Activated CD4-positive, alpha-beta T cell treated with anti-CD3 and anti-CD28 coated beads for 48 hours (primary cell): ENCODE measurements around the gene RNF125.
A peak's percentile ranks its signal among the peaks of the same experiment; 100 is the strongest.
"Not testable (repeated sequence)": the region's sequence is repeated elsewhere in the genome, so short reads cannot be mapped to it uniquely, and the experiment has no call there.

ENCODE experiments used
- DNase-seq: peaks from one replicate; pipeline ENCODE4 v3.0.0-alpha.2; 2020

The RNF125 gene

DNA sequence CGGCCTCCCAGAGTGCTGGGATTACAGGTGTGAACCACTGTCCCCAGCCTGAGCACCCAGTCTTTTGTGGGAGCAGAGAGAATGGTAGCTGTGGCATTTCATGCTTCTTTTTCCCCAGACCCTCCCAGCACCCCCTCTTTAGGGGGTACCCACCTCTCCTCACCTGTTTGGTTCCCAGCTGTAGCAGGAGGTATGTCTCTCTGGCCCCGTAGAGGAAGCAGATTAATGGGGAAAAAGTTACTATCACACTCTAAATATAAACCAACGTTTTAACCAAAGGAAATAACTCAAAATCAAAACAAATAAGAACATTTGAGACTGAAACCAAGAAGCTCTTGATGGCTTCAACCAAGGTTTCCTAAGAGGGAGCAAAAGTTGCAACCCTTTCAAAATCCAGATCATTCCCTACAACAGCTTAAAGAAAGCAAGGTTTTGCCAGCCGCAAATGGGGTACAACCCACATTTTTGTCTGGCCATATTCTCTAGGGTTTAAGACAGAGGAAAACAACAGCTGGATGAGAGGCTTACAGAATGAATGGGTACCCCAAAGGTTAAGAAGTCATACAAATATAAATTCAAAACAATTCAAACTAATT is 8.0 kb downstream of the RNF125 start:
- DNase-seq: no peak

DNA sequence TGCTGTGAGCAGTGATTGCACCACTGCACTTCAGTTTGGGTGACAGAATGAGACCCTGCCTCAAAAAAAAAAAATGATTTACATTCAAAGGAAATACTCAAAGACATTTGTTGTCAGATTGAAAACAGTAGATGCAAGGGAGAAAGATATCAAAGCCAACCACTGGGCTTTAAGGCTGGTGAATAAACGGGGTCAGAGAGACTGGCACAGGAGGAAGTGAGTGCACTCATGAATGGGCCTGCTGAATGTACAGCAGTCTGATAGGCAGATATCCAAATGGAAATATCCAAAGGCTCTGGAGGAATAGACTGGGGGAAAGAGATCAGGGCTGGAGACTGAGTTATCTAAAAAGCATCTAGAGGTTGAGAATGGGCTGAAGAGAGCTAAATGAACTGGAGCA is 10.9 kb downstream of the RNF125 start:
- DNase-seq: no peak

GRCh38 chr18:32032609-32033008 is 14.0 kb downstream of the RNF125 start:
- no peak for DNase-seq

GRCh38 chr18:32036506-32037180 is 18.0 kb downstream of the RNF125 start:
- peak; percentile 52 for DNase-seq

GRCh38 chr18:32037616-32038015 is 19.0 kb downstream of the RNF125 start:
- no peak for DNase-seq

DNA sequence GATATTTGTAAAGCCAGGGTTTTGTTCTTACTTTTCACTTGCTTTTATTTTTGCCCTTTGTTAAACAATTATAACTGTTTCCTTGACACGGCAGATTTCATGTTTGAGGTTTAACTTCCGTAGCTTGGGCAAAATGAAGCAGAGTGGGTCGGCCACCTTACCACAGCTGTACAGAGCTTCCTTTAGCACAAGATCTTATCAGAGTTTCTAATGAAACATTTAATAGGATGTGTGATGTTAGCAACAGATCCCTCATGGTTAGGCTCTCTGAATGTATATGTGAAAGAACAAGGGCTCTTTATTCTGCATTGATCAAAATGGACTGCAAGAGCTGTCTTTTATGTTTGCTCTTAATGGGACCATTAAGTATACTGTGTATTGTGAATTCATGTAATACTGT is 22.3 kb downstream of the RNF125 start:
- peak; percentile 60 for DNase-seq

DNA sequence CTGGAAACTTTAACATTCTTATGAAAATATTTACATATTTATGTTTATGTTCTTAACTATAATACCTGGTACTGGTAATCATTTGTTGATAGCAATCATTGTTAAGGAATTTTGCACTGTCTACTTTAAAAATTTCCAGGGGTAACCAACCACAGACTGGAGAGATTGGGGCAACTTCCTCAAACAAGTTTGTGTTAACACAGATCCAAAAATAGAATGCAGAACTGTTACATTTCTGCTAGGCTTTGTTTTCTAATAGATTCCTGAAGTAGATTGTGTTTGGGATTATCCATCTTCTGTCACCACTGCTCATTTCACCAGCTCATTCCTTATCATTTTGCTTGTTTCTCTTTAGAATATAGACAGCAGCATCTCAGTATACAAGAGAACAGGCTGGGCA is 23.7 kb downstream of the RNF125 start:
- DNase-seq: no peak

DNA sequence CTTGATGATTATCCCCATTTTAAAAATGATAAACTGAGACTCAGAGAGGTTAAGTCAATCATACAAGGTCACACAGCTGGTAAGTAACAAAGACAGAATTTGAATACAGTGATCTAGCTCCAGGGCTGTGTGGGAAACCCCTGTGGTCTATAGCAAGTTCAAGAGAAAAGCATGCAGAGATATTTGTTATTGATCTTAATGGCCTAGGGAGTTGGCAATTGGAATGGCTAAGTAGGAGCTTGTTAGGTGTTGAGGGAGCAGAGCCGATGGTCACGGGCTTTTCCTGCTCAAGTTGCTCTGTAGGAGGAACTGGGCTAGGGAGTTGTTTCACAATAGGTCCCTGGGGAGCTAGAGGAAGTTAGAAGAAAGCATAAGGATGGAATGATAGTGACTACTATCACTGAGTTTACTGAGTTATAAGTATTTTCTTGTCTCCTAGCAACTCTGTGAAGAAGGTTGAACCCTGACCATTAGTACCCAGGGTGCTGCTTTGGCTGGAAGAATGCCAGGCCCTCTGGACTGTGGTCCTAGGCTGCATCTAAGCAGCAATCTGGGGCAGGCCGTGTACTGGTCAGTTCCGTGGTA is 30.0 kb downstream of the RNF125 start:
- peak; percentile 22 for DNase-seq

- peak; percentile 51 for DNase-seq
These were observed 31.0 kb downstream of the RNF125 start for GRCh38 chr18:32049393-32050171.

DNA sequence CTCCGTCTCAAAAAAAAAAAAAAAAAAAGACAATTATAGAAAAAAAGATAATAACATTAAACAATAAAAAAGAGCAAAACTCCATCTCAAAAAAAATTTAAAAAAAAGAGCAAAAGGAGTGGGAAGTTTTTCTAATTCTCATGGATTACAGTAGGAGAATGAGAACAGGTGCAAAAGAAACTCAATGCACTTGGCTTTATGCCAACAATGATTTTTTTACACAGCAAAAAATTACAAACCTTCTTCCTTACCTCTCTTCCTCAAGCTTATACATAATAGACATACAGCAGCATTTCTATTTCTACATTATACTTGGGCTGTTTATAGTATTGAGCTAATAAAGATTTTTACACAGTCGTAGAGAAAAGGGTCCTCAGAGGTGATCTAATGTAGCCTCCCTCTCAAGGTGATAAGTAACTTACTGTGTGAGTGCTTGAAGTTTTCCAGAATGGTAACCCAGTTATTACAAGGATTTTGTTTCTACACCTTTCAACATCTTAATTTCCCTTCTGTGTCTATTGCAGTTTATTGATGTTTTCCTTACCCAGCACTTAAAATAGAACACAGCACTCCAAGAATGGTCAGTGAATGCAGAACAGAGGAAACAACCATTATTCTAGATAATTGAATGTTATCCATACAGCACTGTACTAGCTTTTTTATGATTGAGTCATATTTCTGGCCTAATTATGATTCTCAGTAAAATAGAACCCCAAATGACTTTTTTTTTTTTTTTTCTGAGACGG is 38.2 kb downstream of the RNF125 start:
- DNase-seq: no peak

GRCh38 chr18:32057624-32058165 is 39.1 kb downstream of the RNF125 start:
- no peak for DNase-seq

- DNase-seq: no peak
These were observed 41.4 kb downstream of the RNF125 start for GRCh38 chr18:32060026-32060425.

GRCh38 chr18:32067375-32068167 is 48.9 kb downstream of the RNF125 start:
- DNase-seq: no peak

DNA sequence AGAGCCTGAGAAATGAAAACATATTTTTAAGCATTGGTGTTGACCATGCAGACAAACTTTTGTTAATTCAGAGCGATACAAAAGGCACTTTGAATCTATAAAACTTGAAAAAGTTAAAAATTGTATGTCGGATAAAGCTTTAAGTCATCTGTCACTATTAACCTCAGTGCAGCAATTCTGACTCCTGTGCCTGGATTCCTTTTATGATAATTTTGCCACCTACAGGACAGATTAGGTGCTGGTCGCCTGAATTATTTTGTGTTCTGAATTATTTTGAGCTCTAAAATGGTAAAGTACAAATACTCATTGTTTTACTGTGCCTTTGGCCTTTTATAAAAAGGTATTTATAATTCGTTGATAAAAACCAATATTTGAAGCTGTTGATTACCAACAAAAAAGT is 53.7 kb downstream of the RNF125 start:
- DNase-seq: no peak

- no peak for DNase-seq
These were observed 55.6 kb downstream of the RNF125 start for GRCh38 chr18:32074206-32074605.

- DNase-seq: no peak
These were observed 60.2 kb downstream of the RNF125 start for GRCh38 chr18:32078845-32079244.

DNA sequence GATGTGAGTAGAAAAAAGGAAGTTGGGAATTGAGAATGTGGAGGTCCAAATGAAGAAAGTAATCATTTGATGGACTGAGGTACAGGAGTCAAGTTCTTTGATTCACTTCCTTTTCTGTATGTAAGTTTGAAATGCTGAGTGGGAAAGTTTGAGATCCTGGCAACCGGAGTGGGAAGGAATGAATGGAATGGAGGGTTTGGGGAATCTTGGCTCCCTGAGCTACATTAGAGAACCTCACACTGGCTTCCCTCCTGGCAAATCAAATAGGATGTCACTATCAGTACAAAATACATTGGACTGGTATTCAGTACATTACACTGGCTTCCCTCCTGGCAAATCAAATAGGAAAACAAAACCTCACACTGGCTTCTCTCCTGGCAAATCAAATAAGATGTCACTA is 63.3 kb downstream of the RNF125 start:
- no peak for DNase-seq

GRCh38 chr18:32083781-32084180 is 65.2 kb downstream of the RNF125 start:
- no peak for DNase-seq

GRCh38 chr18:32086881-32087280 is 68.3 kb downstream of the RNF125 start:
- DNase-seq: no peak

DNA sequence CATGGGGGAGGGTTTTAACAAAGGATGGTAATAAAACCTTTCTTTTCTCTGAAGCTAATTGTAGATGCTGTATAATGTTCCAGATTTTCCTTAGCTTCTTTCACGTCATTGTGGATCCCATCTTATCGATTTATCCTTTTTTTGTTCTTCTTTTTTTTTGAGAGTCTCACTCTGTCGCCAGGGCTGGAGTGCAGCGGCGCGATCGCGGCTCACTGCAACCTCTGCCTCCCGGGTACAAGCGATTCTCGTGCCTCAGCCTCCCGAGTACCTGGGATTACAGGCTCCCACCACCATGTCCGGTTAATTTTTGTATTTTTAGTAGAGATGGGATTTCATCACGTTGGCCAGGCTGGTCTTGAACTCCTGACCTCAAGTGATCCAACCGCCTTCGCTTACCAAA is 72.2 kb downstream of the RNF125 start:
- DNase-seq: not testable (repeated sequence)

- DNase-seq: no peak
These were observed 72.7 kb downstream of the RNF125 start for GRCh38 chr18:32091325-32091723.
